ENCODE data around the gene CYSTM1. TPM values are rescaled to one million over a fixed set of nuclear protein-coding genes. Genes with fewer than 3 reads are reported as not detected.

The CYSTM1 gene
- total RNA-seq, 2 experiments from 2014 or later: 7.2 to 7.4 TPM

- H3K4me1 Mint-ChIP-seq (ENCODE audit: low read depth): no peaks in the 10 kb centered on the region
- ChIA-PET POLR2A (no interaction called here), CTCF (no interaction called here)
- no peaks in the 10 kb centered on the region for H3K9me3 ChIP-seq (ENCODE audit: control insufficient read depth in 1 of 2, insufficient read depth in 1 of 2, low read length in 2 of 2)
- ATAC-seq (ENCODE audit: poor library complexity): no peak
- no peak overlapping the region for H3K4me3 Mint-ChIP-seq
- no peaks in the 10 kb centered on the region for H3K36me3 Mint-ChIP-seq (ENCODE audit: low read depth)
- H3K4me3 ChIP-seq (ENCODE audit: low read length): no peak overlapping the region
- no peaks in the 10 kb centered on the region for H3K36me3 ChIP-seq (ENCODE audit: insufficient read depth, low read length)
- no peaks in the 10 kb centered on the region for H3K4me1 ChIP-seq (ENCODE audit: insufficient read depth, low read length)
- H3K27me3 Mint-ChIP-seq: no peaks in the 10 kb centered on the region
- intact Hi-C loops (cut with DNase I, micrococcal nuclease): no loop called here
- no peak for DNase-seq
- TF ChIP-seq CTCF (IDR thresholded peaks at IDR 0.05): no peak
- no peak overlapping the region for H3K27ac ChIP-seq (ENCODE audit: low read depth in 1 of 2, low read length in 2 of 2)
- H3K9me3 Mint-ChIP-seq: no peaks in the 10 kb centered on the region
- H3K27ac Mint-ChIP-seq: no peak overlapping the region
- no peaks in the 10 kb centered on the region for H3K27me3 ChIP-seq (ENCODE audit: control insufficient read depth in 1 of 2, insufficient read depth in 2 of 2, low read length in 2 of 2)
Observed at GRCh38 chr5:140168371-140168770, 6.6 kb upstream of the CYSTM1 start.

- Mint-ChIP-seq H3K27me3 (no peaks in the 10 kb centered on the region), H3K27ac (no peak overlapping the region), H3K9me3 (no peaks in the 10 kb centered on the region), H3K4me3 (no peak overlapping the region), H3K36me3 (ENCODE audit: low read depth) (no peaks in the 10 kb centered on the region), H3K4me1 (ENCODE audit: low read depth) (peaks cover under 1% of the 10 kb centered on the region)
- ATAC-seq (ENCODE audit: poor library complexity) (no peak), DNase-seq (no peak)
- Histone ChIP-seq H3K27me3 (ENCODE audit: control insufficient read depth in 1 of 2, insufficient read depth in 2 of 2, low read length in 2 of 2) (no peaks in the 10 kb centered on the region), H3K9me3 (ENCODE audit: control insufficient read depth in 1 of 2, insufficient read depth in 1 of 2, low read length in 2 of 2) (no peaks in the 10 kb centered on the region), H3K4me1 (ENCODE audit: insufficient read depth, low read length) (peaks cover 2% of the 10 kb centered on the region), H3K27ac (ENCODE audit: low read depth in 1 of 2, low read length in 2 of 2) (no peak overlapping the region), H3K4me3 (ENCODE audit: low read length) (no peak overlapping the region), H3K36me3 (ENCODE audit: insufficient read depth, low read length) (no peaks in the 10 kb centered on the region)
- TF ChIP-seq CTCF (IDR thresholded peaks at IDR 0.05): no peak
- intact Hi-C loops (cut with DNase I, micrococcal nuclease): no loop called here
- ChIA-PET POLR2A (no interaction called here), CTCF (interaction anchor here (0.8 kb wide), 1 partner anchor 62 kb away, joined by 3 read pairs; no protein-coding TSS in a partner anchor)
Observed at GRCh38 chr5:140169410-140169809, 5.6 kb upstream of the CYSTM1 start.

GRCh38 chr5:140172483-140172882, 2.5 kb upstream of the CYSTM1 start:
- ChIA-PET CTCF (no interaction called here), POLR2A (no interaction called here)
- H3K27me3 ChIP-seq (ENCODE audit: control insufficient read depth in 1 of 2, insufficient read depth in 2 of 2, low read length in 2 of 2): no peaks in the 10 kb centered on the region
- peaks cover 16% of the 10 kb centered on the region for H3K4me1 Mint-ChIP-seq (ENCODE audit: low read depth)
- no peak overlapping the region for H3K4me3 ChIP-seq (ENCODE audit: low read length)
- H3K9me3 ChIP-seq (ENCODE audit: control insufficient read depth in 1 of 2, insufficient read depth in 1 of 2, low read length in 2 of 2): no peaks in the 10 kb centered on the region
- intact Hi-C loops (cut with DNase I, micrococcal nuclease): loop anchor here in 1 of 2 experiments (2.0 to 10.0 kb wide), 6 partner anchors 66 to 1598 kb away; partner anchors contain the start of genes APBB3, HBEGF, HSPA9 and SLC35A4
- no peak for DNase-seq
- H3K9me3 Mint-ChIP-seq: no peaks in the 10 kb centered on the region
- H3K27ac ChIP-seq (ENCODE audit: low read depth in 1 of 2, low read length in 2 of 2): no peak overlapping the region
- H3K4me3 Mint-ChIP-seq: no peak overlapping the region
- no peaks in the 10 kb centered on the region for H3K36me3 ChIP-seq (ENCODE audit: insufficient read depth, low read length)
- peaks cover 17% of the 10 kb centered on the region for H3K4me1 ChIP-seq (ENCODE audit: insufficient read depth, low read length)
- no peak for ATAC-seq (ENCODE audit: poor library complexity)
- peaks cover 5% of the 10 kb centered on the region for H3K27me3 Mint-ChIP-seq
- TF ChIP-seq CTCF (IDR thresholded peaks at IDR 0.05): no peak
- peaks cover 6% of the 10 kb centered on the region for H3K36me3 Mint-ChIP-seq (ENCODE audit: low read depth)
- H3K27ac Mint-ChIP-seq: peak overlapping the region; percentile 96
